Prostate gland (tissue), 2 donors: Measurements from ENCODE around the gene VPS13D.
"Not testable (repeated sequence)": the region's sequence is repeated elsewhere in the genome, so short reads cannot be mapped to it uniquely, and the experiment has no call there.

Source experiments
- CTCF ChIP-seq, 4 experiments: fragments of 200-600 bp in 2 of 4; fragments of 450-650 bp in 2 of 4; sonication (generic) in 2 of 4; IDR thresholded peaks; 1 replicate in 3 of 4; 2 replicates in 1 of 4; pipeline ENCODE4 v1.5.1; 2016 to 2019; ENCODE audit warnings: antibody characterized with exemption in 4 of 4, mild to moderate bottlenecking in 2 of 4, moderate library complexity in 2 of 4
- POLR2AphosphoS5 ChIP-seq: sonication (generic); formaldehyde crosslinking; IDR thresholded peaks from one replicate; pipeline ENCODE4 v1.6.1; 2017; ENCODE audit warnings: antibody characterized with exemption

GRCh38 chr1:12324973-12325372 lies 95.1 kb downstream of the VPS13D start:
- not testable (repeated sequence) for TF ChIP-seq CTCF (IDR thresholded peaks at IDR 0.05); POLR2AphosphoS5
